Karpas-422 (cell line): ENCODE measurements around the gene U2AF1L4. TPM values are rescaled to one million over a fixed set of nuclear protein-coding genes. Genes with fewer than 3 reads are reported as not detected.

Experiments used
- DNase-seq: peaks from one replicate; pipeline ENCODE4 v3.0.0-alpha.2; 2015
- H2AFZ ChIP-seq: fragments of 200-600 bp; sonication (generic); 2 replicates; pipeline ENCODE4 v1.6.1; 2014; ENCODE audit warnings: antibody characterized with exemption, low read length, mixed read lengths
- H3K27ac ChIP-seq: fragments of 200-600 bp; sonication (generic); 2 replicates; pipeline ENCODE4 v1.5.1; 2014; ENCODE audit warnings: mild to moderate bottlenecking, low read length, moderate library complexity
- H3K27me3 ChIP-seq: fragments of 200-600 bp; sonication (generic); 2 replicates; pipeline ENCODE4 v1.6.1; 2014; ENCODE audit warnings: low read length, mixed read lengths
- H3K36me3 ChIP-seq: fragments of 200-600 bp; sonication (generic); 2 replicates; pipeline ENCODE4 v1.6.1; 2014; ENCODE audit warnings: low read length, mixed read lengths; ENCODE audit not compliant: insufficient read depth
- H3K4me1 ChIP-seq: fragments of 200-600 bp; sonication (generic); 2 replicates; pipeline ENCODE4 v1.6.1; 2014; ENCODE audit warnings: mild to moderate bottlenecking, low read length, mixed read lengths
- H3K4me2 ChIP-seq: fragments of 200-600 bp; sonication (generic); 2 replicates; pipeline ENCODE4 v1.6.1; 2014; ENCODE audit warnings: low read length, low read depth, mild to moderate bottlenecking; ENCODE audit not compliant: poor library complexity, severe bottlenecking
- H3K4me3 ChIP-seq: fragments of 200-600 bp; sonication (generic); 2 replicates; pipeline ENCODE4 v1.5.1; 2014; ENCODE audit warnings: mild to moderate bottlenecking, antibody characterized with exemption, low read length, mixed read lengths
- H3K79me2 ChIP-seq: fragments of 200-600 bp; sonication (generic); 2 replicates; pipeline ENCODE4 v1.6.1; 2014; ENCODE audit warnings: mild to moderate bottlenecking, low read length, mixed read lengths
- H3K9ac ChIP-seq: fragments of 200-600 bp; sonication (generic); 2 replicates; pipeline ENCODE4 v1.6.0; 2014; ENCODE audit warnings: low read length
- H3K9me2 ChIP-seq: fragments of 200-600 bp; sonication (generic), shearing (Covaris generic); replicated peaks from 2 replicates; pipeline ENCODE4 v1.6.0; 2014; ENCODE audit warnings: mild to moderate bottlenecking, low read length, moderate library complexity; ENCODE audit not compliant: insufficient read depth
- H3K9me3 ChIP-seq: fragments of 300-700, 200-600 bp; sonication (generic); 2 replicates; pipeline ENCODE4 v1.6.1; 2014; ENCODE audit warnings: low read length, mixed read lengths
- H4K20me1 ChIP-seq: fragments of 200-600 bp; sonication (generic); 2 replicates; pipeline ENCODE4 v1.6.1; 2014; ENCODE audit warnings: mild to moderate bottlenecking, antibody characterized with exemption, low read length, low read depth; ENCODE audit not compliant: insufficient read depth
- total RNA-seq: library from RNA; depleted of rRNA; stranded (reverse); fragments of >200 nt; shearing (Covaris generic); gene quantifications from 2 replicates; pipeline ENCODE4 v1.2.3, GENCODE V29; 2014; ENCODE audit warnings: low replicate concordance

U2AF1L4 gene
- total RNA-seq, 1 experiment from 2014 or later = 50.4 TPM

DNA sequence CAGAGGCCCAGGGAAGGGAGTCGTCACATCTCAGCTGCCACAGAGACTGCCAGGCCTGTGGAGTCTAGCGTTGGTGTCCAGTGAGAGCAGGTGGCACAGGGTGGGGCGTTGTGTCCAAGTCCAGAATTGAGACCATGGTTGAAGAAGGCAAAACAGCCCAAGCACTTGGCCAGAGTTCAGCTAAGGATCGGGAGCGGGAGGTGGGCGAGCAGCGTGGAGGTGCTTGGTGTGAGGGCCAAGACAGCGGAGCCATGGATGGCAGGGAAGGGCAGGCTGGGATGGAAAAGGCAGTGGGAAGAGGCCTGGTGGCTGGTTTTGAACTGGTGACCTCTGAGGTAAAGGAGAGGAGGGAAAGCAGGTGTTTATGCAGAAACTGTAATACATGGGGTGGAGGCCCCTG is 10.9 kb downstream of the U2AF1L4 start:
- Histone ChIP-seq H2AFZ (no peak overlapping the region), H3K9ac (0 out of 2 replicates have a peak overlapping the region, but pooled peaks have one; percentile 10)
- no peak for DNase-seq

GRCh38 chr19:35733180-35734125 is 11.8 kb downstream of the U2AF1L4 start:
- Histone ChIP-seq H3K9me2 (no peaks in the 10 kb centered on the region), H3K9me3 (no peaks in the 10 kb centered on the region), H3K79me2 (no peaks in the 10 kb centered on the region), H3K27ac (peak overlapping the region; percentile 53), H2AFZ (no peak overlapping the region), H3K27me3 (no peaks in the 10 kb centered on the region), H3K36me3 (peaks cover 6% of the 10 kb centered on the region; the same call in 1 of the 2 replicates), H4K20me1 (0 out of 2 replicates have a peak, but pooled peaks cover 10% of the 10 kb centered on the region), H3K9ac (0 out of 2 replicates have a peak overlapping the region, but pooled peaks have one; percentile 10), H3K4me3 (no peak overlapping the region), H3K4me1 (peaks cover 19% of the 10 kb centered on the region), H3K4me2 (no peak overlapping the region)
- peak; percentile 73 for DNase-seq

More for the DNA sequence above, 10.9 kb downstream of the U2AF1L4 start:
- no peaks in the 10 kb centered on the region for H3K9me2 ChIP-seq
- no peaks in the 10 kb centered on the region for H3K27me3 ChIP-seq
- H3K4me1 ChIP-seq = peaks cover 19% of the 10 kb centered on the region
- no peaks in the 10 kb centered on the region for H3K79me2 ChIP-seq
- peaks cover 6% of the 10 kb centered on the region; the same call in 1 of the 2 replicates for H3K36me3 ChIP-seq
- no peaks in the 10 kb centered on the region for H3K9me3 ChIP-seq
- H3K4me3 ChIP-seq = no peak overlapping the region
- H4K20me1 ChIP-seq = 0 out of 2 replicates have a peak, but pooled peaks cover 10% of the 10 kb centered on the region
- H3K4me2 ChIP-seq = no peak overlapping the region
- peak overlapping the region; percentile 53 for H3K27ac ChIP-seq

GRCh38 chr19:35732540-35733179 is 12.6 kb downstream of the U2AF1L4 start:
- H3K9ac ChIP-seq = no peak overlapping the region
- H3K27ac ChIP-seq = no peak overlapping the region
- H3K9me3 ChIP-seq = no peaks in the 10 kb centered on the region
- 0 out of 2 replicates have a peak, but pooled peaks cover 10% of the 10 kb centered on the region for H4K20me1 ChIP-seq
- H3K79me2 ChIP-seq = no peaks in the 10 kb centered on the region
- no peak overlapping the region for H3K4me3 ChIP-seq
- no peaks in the 10 kb centered on the region for H3K9me2 ChIP-seq
- DNase-seq = no peak
- H3K27me3 ChIP-seq = no peaks in the 10 kb centered on the region
- H3K4me2 ChIP-seq = no peak overlapping the region
- peaks cover 19% of the 10 kb centered on the region for H3K4me1 ChIP-seq
- H3K36me3 ChIP-seq = peaks cover 6% of the 10 kb centered on the region; the same call in 1 of the 2 replicates
- no peak overlapping the region for H2AFZ ChIP-seq

GRCh38 chr19:35731779-35732405 is 13.3 kb downstream of the U2AF1L4 start:
- Histone ChIP-seq H3K9ac (no peak overlapping the region), H3K9me2 (no peaks in the 10 kb centered on the region), H3K9me3 (no peaks in the 10 kb centered on the region), H3K79me2 (no peaks in the 10 kb centered on the region), H3K4me1 (peaks cover 19% of the 10 kb centered on the region), H2AFZ (no peak overlapping the region), H3K27ac (no peak overlapping the region), H4K20me1 (0 out of 2 replicates have a peak, but pooled peaks cover 10% of the 10 kb centered on the region), H3K4me2 (no peak overlapping the region), H3K27me3 (no peaks in the 10 kb centered on the region), H3K36me3 (peaks cover 6% of the 10 kb centered on the region; the same call in 1 of the 2 replicates), H3K4me3 (no peak overlapping the region)
- DNase-seq = no peak

DNA sequence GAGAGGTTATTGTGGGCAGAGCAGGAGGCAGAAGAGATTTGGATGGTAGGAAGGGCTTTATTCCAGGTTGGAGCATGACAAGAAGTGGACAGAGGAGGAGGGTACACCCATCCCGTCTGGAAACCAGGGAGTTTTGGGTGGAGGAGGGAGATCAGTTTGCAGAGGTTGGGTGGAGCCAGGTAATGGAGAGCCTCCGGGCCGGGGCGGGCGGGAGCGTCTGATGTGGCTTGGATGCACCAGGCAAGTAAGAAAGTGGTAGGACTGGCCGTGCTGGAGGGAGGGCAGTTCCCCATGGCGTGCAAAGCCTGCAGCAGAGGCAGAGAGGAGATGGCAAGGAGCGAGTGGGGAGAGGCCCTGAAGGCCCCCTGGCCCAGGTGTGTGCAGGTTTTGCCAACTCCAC is 13.9 kb downstream of the U2AF1L4 start:
- Histone ChIP-seq H3K79me2 (no peaks in the 10 kb centered on the region), H3K27me3 (no peaks in the 10 kb centered on the region), H3K4me3 (no peak overlapping the region), H3K27ac (no peak overlapping the region), H2AFZ (no peak overlapping the region), H3K4me2 (no peak overlapping the region), H3K9ac (no peak overlapping the region), H3K4me1 (peaks cover 19% of the 10 kb centered on the region), H4K20me1 (0 out of 2 replicates have a peak, but pooled peaks cover 10% of the 10 kb centered on the region), H3K36me3 (peaks cover 6% of the 10 kb centered on the region; the same call in 1 of the 2 replicates), H3K9me3 (no peaks in the 10 kb centered on the region), H3K9me2 (no peaks in the 10 kb centered on the region)
- DNase-seq = no peak

- Histone ChIP-seq H4K20me1 (0 out of 2 replicates have a peak, but pooled peaks cover 10% of the 10 kb centered on the region), H3K79me2 (no peaks in the 10 kb centered on the region), H3K9me3 (no peaks in the 10 kb centered on the region), H3K4me1 (peaks cover 19% of the 10 kb centered on the region), H3K9ac (no peak overlapping the region), H3K4me2 (no peak overlapping the region), H3K4me3 (no peak overlapping the region), H3K9me2 (no peaks in the 10 kb centered on the region), H3K27ac (no peak overlapping the region), H2AFZ (no peak overlapping the region), H3K27me3 (no peaks in the 10 kb centered on the region), H3K36me3 (peaks cover 6% of the 10 kb centered on the region; the same call in 1 of the 2 replicates)
- DNase-seq = no peak
Observed at GRCh38 chr19:35730326-35730725, 14.9 kb downstream of the U2AF1L4 start.

- Histone ChIP-seq H4K20me1 (0 out of 2 replicates have a peak, but pooled peaks cover 10% of the 10 kb centered on the region), H3K9me2 (no peaks in the 10 kb centered on the region), H3K27me3 (no peaks in the 10 kb centered on the region), H3K79me2 (no peaks in the 10 kb centered on the region), H3K9me3 (no peaks in the 10 kb centered on the region), H3K27ac (no peak overlapping the region), H3K9ac (no peak overlapping the region), H2AFZ (no peak overlapping the region), H3K4me2 (no peak overlapping the region), H3K36me3 (peaks cover 6% of the 10 kb centered on the region; the same call in 1 of the 2 replicates), H3K4me1 (peaks cover 19% of the 10 kb centered on the region), H3K4me3 (no peak overlapping the region)
- no peak for DNase-seq
Observed at GRCh38 chr19:35729763-35730162, 15.5 kb downstream of the U2AF1L4 start.
